ENCODE data around the gene EPB41L2.

EPB41L2 gene

DNA sequence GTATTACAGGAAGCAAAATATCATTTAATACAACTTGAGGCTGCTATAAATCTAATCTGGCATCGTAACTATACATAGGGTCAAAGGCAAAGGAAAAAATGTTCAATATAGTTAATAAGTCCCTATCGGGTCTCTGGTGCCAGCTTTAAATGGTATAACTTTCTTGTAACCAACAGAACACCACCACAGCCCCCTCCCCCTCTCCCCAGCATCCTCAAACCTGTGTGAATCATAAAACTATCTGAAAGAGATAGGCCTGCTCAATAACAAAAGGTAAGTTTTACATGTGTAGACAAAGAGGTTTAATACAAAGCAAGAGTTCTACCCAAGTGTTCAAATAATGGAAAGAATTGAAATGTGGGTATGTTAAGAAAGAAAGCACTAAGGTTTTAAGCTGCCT lies 223.7 kb downstream of the EPB41L2 start:
- DNase-seq (ENCODE audit: low read depth, low spot score) = no peak
- TF ChIP-seq, protein P1, sequence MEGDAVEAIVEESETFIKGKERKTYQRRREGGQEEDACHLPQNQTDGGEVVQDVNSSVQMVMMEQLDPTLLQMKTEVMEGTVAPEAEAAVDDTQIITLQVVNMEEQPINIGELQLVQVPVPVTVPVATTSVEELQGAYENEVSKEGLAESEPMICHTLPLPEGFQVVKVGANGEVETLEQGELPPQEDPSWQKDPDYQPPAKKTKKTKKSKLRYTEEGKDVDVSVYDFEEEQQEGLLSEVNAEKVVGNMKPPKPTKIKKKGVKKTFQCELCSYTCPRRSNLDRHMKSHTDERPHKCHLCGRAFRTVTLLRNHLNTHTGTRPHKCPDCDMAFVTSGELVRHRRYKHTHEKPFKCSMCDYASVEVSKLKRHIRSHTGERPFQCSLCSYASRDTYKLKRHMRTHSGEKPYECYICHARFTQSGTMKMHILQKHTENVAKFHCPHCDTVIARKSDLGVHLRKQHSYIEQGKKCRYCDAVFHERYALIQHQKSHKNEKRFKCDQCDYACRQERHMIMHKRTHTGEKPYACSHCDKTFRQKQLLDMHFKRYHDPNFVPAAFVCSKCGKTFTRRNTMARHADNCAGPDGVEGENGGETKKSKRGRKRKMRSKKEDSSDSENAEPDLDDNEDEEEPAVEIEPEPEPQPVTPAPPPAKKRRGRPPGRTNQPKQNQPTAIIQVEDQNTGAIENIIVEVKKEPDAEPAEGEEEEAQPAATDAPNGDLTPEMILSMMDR (IDR thresholded peaks at IDR 0.05; ENCODE audit: low read depth, low read length) = no peak
- no peak overlapping the region for H3K4me3 ChIP-seq (ENCODE audit: low read depth, low read length)
- in situ Hi-C loops (cut with HindIII; ENCODE audit: low sequenced_read_pairs) = no loop called here

DNA sequence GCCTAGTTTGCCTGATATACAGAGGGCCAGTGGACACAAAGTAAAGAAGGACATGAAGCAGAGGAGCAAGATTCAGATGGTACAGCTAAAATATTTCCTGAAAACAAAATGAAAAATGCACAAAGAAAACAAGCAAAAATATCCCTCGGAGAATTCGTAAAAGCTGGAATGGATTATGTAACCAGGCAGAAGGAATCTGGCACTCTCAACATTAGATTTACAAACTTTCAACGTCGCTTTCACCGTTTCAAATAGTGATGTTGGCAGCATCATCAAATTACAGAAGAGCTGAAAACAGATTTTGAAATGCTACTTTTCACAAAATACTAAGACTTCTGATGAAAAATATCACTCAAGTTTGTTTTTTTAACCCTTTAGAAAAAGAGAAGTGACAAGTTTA lies 224.1 kb downstream of the EPB41L2 start:
- in situ Hi-C loops (cut with HindIII; ENCODE audit: low sequenced_read_pairs) = no loop called here
- no peak for DNase-seq (ENCODE audit: low read depth, low spot score)
- TF ChIP-seq, protein P1 (IDR thresholded peaks at IDR 0.05; ENCODE audit: low read depth, low read length) = no peak
- H3K4me3 ChIP-seq (ENCODE audit: low read depth, low read length) = no peak overlapping the region

DNA sequence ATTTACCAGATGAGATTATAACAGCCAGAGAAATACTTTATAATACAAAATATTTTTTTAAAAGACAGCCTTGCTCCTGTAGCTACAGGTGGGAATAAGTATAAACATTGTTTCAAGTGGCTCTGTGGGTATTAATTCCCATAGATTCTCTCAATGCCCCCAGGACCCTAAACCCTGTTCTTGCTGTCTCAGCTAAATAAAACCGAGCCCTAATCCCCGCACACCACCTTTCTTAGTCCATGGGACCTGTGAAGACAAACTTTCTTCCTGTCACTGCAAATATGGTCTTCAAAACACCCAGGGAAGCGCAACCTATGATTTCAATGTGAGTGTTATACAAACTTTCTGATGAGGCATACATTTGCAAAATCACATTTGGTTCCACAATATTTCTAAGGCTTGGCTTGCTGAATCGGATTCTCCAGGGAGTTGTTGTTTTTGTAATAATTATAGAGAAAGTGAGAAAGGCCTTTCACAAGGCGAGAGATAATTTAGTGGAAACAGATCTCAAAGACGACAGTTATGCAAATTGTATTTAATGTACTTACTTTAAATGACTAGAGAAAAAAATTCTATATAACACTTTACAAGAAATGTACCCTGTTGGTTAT lies 224.7 kb downstream of the EPB41L2 start:
- TF ChIP-seq, protein P1 (IDR thresholded peaks at IDR 0.05; ENCODE audit: low read depth, low read length) = no peak
- DNase-seq (ENCODE audit: low read depth, low spot score) = no peak
- in situ Hi-C loops (cut with HindIII; ENCODE audit: low sequenced_read_pairs) = no loop called here

DNA sequence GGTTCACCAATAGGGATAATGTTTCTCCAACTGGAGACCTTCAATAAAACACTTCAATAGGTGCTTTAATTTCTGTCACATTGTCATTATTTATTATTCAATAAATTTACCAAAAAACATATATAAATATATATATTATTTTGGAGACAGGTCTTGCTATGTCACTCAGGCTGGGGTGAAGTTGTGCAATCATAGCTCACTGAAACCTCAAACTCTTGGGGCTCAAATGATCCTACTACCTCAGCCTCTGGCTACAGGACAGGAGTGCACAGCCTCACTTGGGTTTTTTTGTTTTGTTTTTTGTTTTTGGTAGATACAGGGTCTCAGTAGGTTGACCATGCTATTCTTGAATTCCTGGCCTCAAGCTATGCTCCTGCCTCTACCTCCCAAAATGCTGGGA lies 226.0 kb downstream of the EPB41L2 start:
- TF ChIP-seq, protein P1 (IDR thresholded peaks at IDR 0.05; ENCODE audit: low read depth, low read length) = no peak
- no peak overlapping the region for H3K4me3 ChIP-seq (ENCODE audit: low read depth, low read length)
- DNase-seq (ENCODE audit: low read depth, low spot score) = no peak
- in situ Hi-C loops (cut with HindIII; ENCODE audit: low sequenced_read_pairs) = no loop called here

More for the DNA sequence above, 224.7 kb downstream of the EPB41L2 start:
- H3K4me3 ChIP-seq (ENCODE audit: low read depth, low read length) = no peak overlapping the region

DNA sequence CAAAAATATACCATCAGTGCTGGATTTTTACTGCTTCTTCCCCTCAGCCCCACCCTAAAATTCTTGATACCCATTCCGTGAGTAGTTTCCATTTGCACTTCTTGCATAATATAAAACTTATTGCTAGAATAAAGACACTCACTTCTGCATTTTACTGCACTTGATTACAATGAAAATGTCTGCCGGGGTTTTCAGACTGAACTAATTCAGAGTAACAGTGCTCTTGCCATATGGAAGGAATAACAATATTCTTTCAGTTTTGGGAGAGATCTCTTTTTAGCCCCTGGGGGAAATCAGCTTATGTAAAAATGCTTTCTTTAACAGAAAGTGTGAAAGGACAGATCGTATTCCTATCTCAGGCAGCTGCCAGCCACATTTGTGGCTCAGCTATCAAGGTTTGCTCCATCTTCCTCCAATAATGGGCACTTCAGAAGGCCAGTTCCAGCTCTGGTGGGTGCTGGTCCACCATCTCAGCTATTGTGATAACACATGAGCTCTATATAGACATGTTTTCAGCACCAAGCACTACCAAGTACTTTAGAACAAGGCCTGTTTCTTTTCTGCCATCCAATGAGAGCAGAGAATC lies 226.9 kb downstream of the EPB41L2 start:
- no peak for DNase-seq (ENCODE audit: low read depth, low spot score)
- no peak overlapping the region for H3K4me3 ChIP-seq (ENCODE audit: low read depth, low read length)
- in situ Hi-C loops (cut with HindIII; ENCODE audit: low sequenced_read_pairs) = no loop called here
- TF ChIP-seq, protein P1 (IDR thresholded peaks at IDR 0.05; ENCODE audit: low read depth, low read length) = no peak

DNA sequence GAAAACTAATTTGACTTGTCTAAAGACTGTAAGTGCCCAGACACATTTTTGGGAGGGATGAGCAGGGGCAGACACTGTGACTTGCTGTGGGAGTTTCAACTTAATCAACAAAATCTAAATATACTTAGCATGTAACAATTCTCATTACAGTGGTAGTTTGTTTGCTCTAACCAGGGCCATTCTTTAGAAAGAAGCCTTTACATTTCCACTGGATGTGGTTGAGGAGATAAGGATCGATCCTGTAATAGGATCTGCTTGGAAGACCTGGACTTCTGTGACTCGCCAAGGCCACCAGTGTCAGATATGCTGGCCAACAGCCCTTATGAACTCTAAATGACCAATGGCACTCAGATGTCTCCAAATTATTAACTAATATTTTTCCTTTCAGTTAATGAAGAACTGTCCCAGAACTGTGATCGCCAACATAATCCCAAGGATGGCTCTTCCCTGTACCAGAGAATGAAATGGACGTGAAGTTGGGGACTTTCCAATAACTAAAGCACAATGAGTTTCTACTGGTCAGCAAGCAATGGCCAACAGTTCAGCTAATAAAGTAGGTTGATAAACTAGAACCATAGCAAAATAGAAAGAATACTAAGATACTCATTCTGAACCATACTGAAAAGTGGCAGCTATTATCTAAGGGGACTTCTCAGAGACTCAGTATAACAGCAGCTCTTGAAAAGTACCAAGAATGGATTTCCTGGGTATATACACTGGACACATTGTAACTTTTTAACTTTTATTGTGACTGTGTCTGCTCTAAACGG lies 228.4 kb downstream of the EPB41L2 start:
- TF ChIP-seq, protein P1 (IDR thresholded peaks at IDR 0.05; ENCODE audit: low read depth, low read length) = no peak
- no peak for DNase-seq (ENCODE audit: low read depth, low spot score)
- in situ Hi-C loops (cut with HindIII; ENCODE audit: low sequenced_read_pairs) = no loop called here
- H3K4me3 ChIP-seq (ENCODE audit: low read depth, low read length) = no peak overlapping the region
